SK-N-SH (cell line): Measurements from ENCODE around the gene OBSL1. TPM values are rescaled to one million over a fixed set of nuclear protein-coding genes. Genes with fewer than 3 reads are reported as not detected.
A peak's percentile ranks its signal among the peaks of the same experiment; 100 is the strongest.

Source experiments
- CTCF ChIA-PET: fragments of 300-600, 350-600 bp; formaldehyde crosslinking; extraction: SDS; loops from one replicate; lab custom pipeline; 2021; lab: Yijun Ruan, JAX
- POLR2A ChIA-PET: fragments of 350-600 bp; sonication (Branson Sonifier 250); formaldehyde crosslinking; extraction: SDS; loops from one replicate; lab custom pipeline; 2020; ENCODE audit warnings: antibody characterized with exemption, inconsistent platforms; lab: Yijun Ruan, JAX
- DNase-seq: peaks from one replicate; pipeline ENCODE4 v3.0.0; 2012
- H2AFZ ChIP-seq: fragments of 200-600 bp; sonication (generic); 2 replicates; pipeline ENCODE4 v1.8.1; 2016; ENCODE audit warnings: antibody characterized with exemption, mild to moderate bottlenecking, low read depth
- H3F3A ChIP-seq: fragments of 200-600 bp; sonication (generic); replicated peaks from 2 replicates; pipeline ENCODE3; 2016; ENCODE audit warnings: antibody characterized with exemption, mild to moderate bottlenecking; ENCODE audit not compliant: insufficient read depth
- H3K27ac ChIP-seq, 2 experiments: fragments of 200-500 bp in 1 of 2; fragments of 200-600 bp in 1 of 2; sonication (Bioruptor generic) in 1 of 2; sonication (generic), shearing (Covaris generic) in 1 of 2; 2 replicates each; pipeline versions ENCODE4 v1.5.1 to v1.6.1; 2014 to 2016; ENCODE audit warnings: low read depth in 2 of 2, inconsistent platforms in 1 of 2, low read length in 1 of 2, mild to moderate bottlenecking in 1 of 2, mixed read lengths in 1 of 2
- H3K27me3 ChIP-seq: fragments of 200-600 bp; sonication (generic), shearing (Covaris generic); 2 replicates; pipeline ENCODE4 v1.6.1; 2016; ENCODE audit warnings: mixed run types; ENCODE audit not compliant: insufficient read depth
- H3K36me3 ChIP-seq, 2 experiments: fragments of 200-500 bp in 1 of 2; fragments of 200-600 bp in 1 of 2; sonication (Bioruptor generic) in 1 of 2; sonication (generic) in 1 of 2; replicated peaks in 1 of 2; 2 replicates each; pipeline versions ENCODE3 to v1.5.1; 2014 to 2016; ENCODE audit warnings: low read length in 1 of 2, mild to moderate bottlenecking in 1 of 2; ENCODE audit not compliant: insufficient read depth in 2 of 2, control insufficient read depth in 1 of 2
- H3K4me1 ChIP-seq, 2 experiments: fragments of 200-500 bp in 1 of 2; fragments of 200-600 bp in 1 of 2; sonication (Bioruptor generic) in 1 of 2; sonication (generic), shearing (Covaris generic) in 1 of 2; 2 replicates each; pipeline versions ENCODE4 v1.5.1 to v1.6.1; 2014 to 2016; ENCODE audit warnings: low read depth in 1 of 2, low read length in 1 of 2, mixed run types in 1 of 2; ENCODE audit not compliant: insufficient read depth in 2 of 2, control insufficient read depth in 1 of 2
- H3K4me2 ChIP-seq: fragments of 200-600 bp; sonication (generic), shearing (Covaris generic); 2 replicates; pipeline ENCODE4 v1.6.1; 2017; ENCODE audit warnings: mixed run types
- H3K4me3 ChIP-seq, 2 experiments: fragments of 200-500 bp in 1 of 2; fragments of 200-600 bp in 1 of 2; sonication (Bioruptor generic) in 1 of 2; sonication (generic), shearing (Covaris generic) in 1 of 2; 2 replicates each; pipeline versions ENCODE4 v1.5.1 to v1.8.1; 2014 to 2016; ENCODE audit warnings: low read depth in 2 of 2, inconsistent platforms in 1 of 2, low read length in 1 of 2, mild to moderate bottlenecking in 1 of 2, mixed read lengths in 1 of 2, moderate library complexity in 1 of 2
- H3K79me2 ChIP-seq: fragments of 200-600 bp; sonication (generic); 2 replicates; pipeline ENCODE4 v1.8.1; 2017; ENCODE audit warnings: mild to moderate bottlenecking; ENCODE audit not compliant: insufficient read depth
- H3K9ac ChIP-seq: fragments of 200-600 bp; sonication (generic); 2 replicates; pipeline ENCODE4 v1.6.1; 2017; ENCODE audit warnings: mixed run types
- H3K9me2 ChIP-seq: fragments of 200-600 bp; sonication (generic); 2 replicates; pipeline ENCODE4 v1.6.1; 2017; ENCODE audit warnings: mixed run types
- H3K9me3 ChIP-seq: fragments of 200-600 bp; sonication (generic); 2 replicates; pipeline ENCODE4 v1.6.1; 2017; ENCODE audit warnings: mixed run types, mild to moderate bottlenecking, moderate library complexity
- H4K20me1 ChIP-seq: fragments of 200-600 bp; sonication (generic); 2 replicates; pipeline ENCODE4 v1.6.1; 2017; ENCODE audit warnings: mild to moderate bottlenecking, mixed run types; ENCODE audit not compliant: insufficient read depth
- CHD2 ChIP-seq: fragments of 150-350 bp; IDR thresholded peaks from 2 replicates; pipeline ENCODE4 v1.6.1; 2018; ENCODE audit warnings: low read length; ENCODE audit not compliant: partially characterized antibody
- CTCF ChIP-seq: fragments of 200-600 bp; sonication (generic); IDR thresholded peaks from 2 replicates; pipeline ENCODE4 v1.6.1; 2017; ENCODE audit warnings: antibody characterized with exemption, mild to moderate bottlenecking, moderate library complexity
- EP300 ChIP-seq, 2 experiments: IDR thresholded peaks; 2 replicates each; pipeline versions ENCODE4 v1.4.0 to v1.6.1; 2012; ENCODE audit warnings: borderline replicate concordance in 1 of 2, low read depth in 1 of 2, low read length in 1 of 2
- EZH2phosphoT487 ChIP-seq: fragments of 200-600 bp; sonication (generic); IDR thresholded peaks from 2 replicates; pipeline ENCODE4 v1.6.1; 2017; ENCODE audit warnings: low read depth, mixed run types, mild to moderate bottlenecking, antibody characterized with exemption, moderate library complexity, borderline replicate concordance
- GATA2 ChIP-seq: sonication (generic); formaldehyde crosslinking; IDR thresholded peaks from 2 replicates; pipeline ENCODE4 v1.5.0; 2020; ENCODE audit warnings: mild to moderate bottlenecking, missing genetic modification reagents
- MEF2A ChIP-seq: IDR thresholded peaks from 2 replicates; pipeline ENCODE4 v1.4.0; 2012; ENCODE audit warnings: low read depth, borderline replicate concordance
- MXI1 ChIP-seq: IDR thresholded peaks from 2 replicates; pipeline ENCODE4 v1.6.1; 2012; ENCODE audit warnings: mild to moderate bottlenecking, low read depth, low read length, improper control_type of control experiment
- POLR2AphosphoS5 ChIP-seq: IDR thresholded peaks from 2 replicates; pipeline ENCODE4 v1.6.1; 2012; ENCODE audit warnings: low read depth, low read length
- RAD21 ChIP-seq: IDR thresholded peaks from 2 replicates; pipeline ENCODE4 v1.6.1; 2012; ENCODE audit warnings: mild to moderate bottlenecking, low read length
- RFX5 ChIP-seq: IDR thresholded peaks from 2 replicates; pipeline ENCODE4 v1.6.1; 2012; ENCODE audit warnings: mild to moderate bottlenecking, improper control_type of control experiment, low read length
- RXRA ChIP-seq: IDR thresholded peaks from 2 replicates; pipeline ENCODE4 v1.4.0; 2012; ENCODE audit warnings: low read depth, mild to moderate bottlenecking, borderline replicate concordance
- TAF1 ChIP-seq: IDR thresholded peaks from 2 replicates; pipeline ENCODE4 v1.6.1; 2012; ENCODE audit warnings: low read depth, mild to moderate bottlenecking, low read length, moderate library complexity, borderline replicate concordance
- TEAD4 ChIP-seq: IDR thresholded peaks from 2 replicates; pipeline ENCODE4 v1.4.0; 2012; ENCODE audit warnings: mild to moderate bottlenecking, borderline replicate concordance; ENCODE audit not compliant: insufficient read depth
- USF1 ChIP-seq: IDR thresholded peaks from 2 replicates; pipeline ENCODE4 v1.4.0; 2012; ENCODE audit warnings: low read depth, borderline replicate concordance
- YY1 ChIP-seq: IDR thresholded peaks from 2 replicates; pipeline ENCODE4 v1.4.0; 2012; ENCODE audit warnings: low read depth, mild to moderate bottlenecking
- WGBS: methylation state at CpG from one replicate; pipeline ENCODE4 v1.1.6; 2017; ENCODE audit warnings: low lambda C conversion rate; 5-methylcytosine and 5-hydroxymethylcytosine counted together
- polyA plus RNA-seq, 3 experiments: library from polyadenylated mRNA; depleted of rRNA; stranded (reverse); fragments of >200 nt; gene quantifications; 2 replicates each; pipeline ENCODE4 v1.2.3, GENCODE V29; 2012

Gene OBSL1
- polyA plus RNA-seq, 1 of the 3 experiments (the other 2 are of a cell fraction) = 93.0 TPM

- Histone ChIP-seq H3K4me3 (peak overlapping the region in 1 of 2 experiments; percentile 46; a peak in 2 of 4 replicates), H3F3A (no peaks in the 10 kb centered on the region), H3K27me3 (peaks cover 13% of the 10 kb centered on the region)
- 10% methylated on average over 5 of the region's 14 CpGs for WGBS
- CTCF ChIA-PET = interaction anchor here (0.9 to 62.1 kb wide), 13 partner anchors 6 to 507 kb away, joined by 3 to 2824 read pairs (median 5); partner anchors contain the start of genes ASIC4, CHPF, GMPPA and TMEM198
- POLR2A ChIA-PET = interaction anchor here (1.0 to 13.5 kb wide), 12 partner anchors 9 to 105 kb away, joined by 3 to 210 read pairs (median 4); partner anchors contain the start of genes GMPPA and OBSL1
- TF ChIP-seq YY1 (no peak), EP300 (IDR thresholded peaks at IDR 0.05; ENCODE audit: borderline replicate concordance in 1 of 2, low read depth in 1 of 2, low read length in 1 of 2) (peak in 1 of 2 experiments; percentile 49; a peak in 2 of 4 replicates), GATA2 (CRISPR knock-in tag) (peak; percentile 24; the same call in 1 of the 2 replicates), CHD2 (peak; percentile 77)
- TF ChIP-seq, all 33 proteins: peak for 3
- H3K4me1 ChIP-seq = peaks cover 3 to 99% of the 10 kb centered on the region in 2 experiments; a peak in 2 of 4 replicates
- H3K36me3 ChIP-seq = peaks cover 0 to 16% of the 10 kb centered on the region in 2 experiments
- no peaks in the 10 kb centered on the region for H3K79me2 ChIP-seq
- H2AFZ ChIP-seq = no peak overlapping the region
- H4K20me1 ChIP-seq = no peaks in the 10 kb centered on the region
- no peaks in the 10 kb centered on the region for H3K9me2 ChIP-seq
- peak overlapping the region; percentile 70; the same call in 1 of the 2 replicates for H3K4me2 ChIP-seq
- no peak overlapping the region for H3K9ac ChIP-seq
- peak overlapping the region in 1 of 2 experiments; percentile 96; a peak in 2 of 4 replicates for H3K27ac ChIP-seq
- H3K9me3 ChIP-seq = no peaks in the 10 kb centered on the region
- peak; percentile 60 for DNase-seq
Observed at GRCh38 chr2:219508971-219509779, 62.2 kb downstream of the OBSL1 start.

- 41% methylated on average over 4 of the region's 4 CpGs for WGBS
- Histone ChIP-seq H3K4me1 (peaks cover 3 to 99% of the 10 kb centered on the region in 2 experiments; a peak in 2 of 4 replicates), H3K9ac (no peak overlapping the region), H4K20me1 (no peaks in the 10 kb centered on the region), H2AFZ (no peak overlapping the region), H3K36me3 (peaks cover under 1 to 20% of the 10 kb centered on the region in 2 experiments), H3K27ac (peak overlapping the region in 1 of 2 experiments; percentile 96; a peak in 2 of 4 replicates), H3K4me3 (no peak overlapping the region), H3K9me2 (no peaks in the 10 kb centered on the region), H3K27me3 (peaks cover 5% of the 10 kb centered on the region; the same call in 1 of the 2 replicates), H3K79me2 (no peaks in the 10 kb centered on the region), H3F3A (no peaks in the 10 kb centered on the region), H3K9me3 (no peaks in the 10 kb centered on the region), H3K4me2 (no peak overlapping the region)
- POLR2A ChIA-PET = interaction anchor here (0.6 to 13.5 kb wide), 10 partner anchors 10 to 1108 kb away, joined by 3 to 210 read pairs (median 16); partner anchors contain the start of genes GMPPA and OBSL1
- DNase-seq = peak; percentile 27
- CTCF ChIA-PET = interaction anchor here (1.3 to 62.1 kb wide), 9 partner anchors 7 to 506 kb away, joined by 4 to 2824 read pairs (median 6); partner anchors contain the start of genes ASIC4, CHPF, GMPPA and TMEM198
- no peak for TF ChIP-seq CHD2
- TF ChIP-seq EZH2phosphoT487 = no peak
- no peak for TF ChIP-seq TEAD4
- TF ChIP-seq EP300 (IDR thresholded peaks at IDR 0.05; ENCODE audit: borderline replicate concordance in 1 of 2, low read depth in 1 of 2, low read length in 1 of 2) = no peak
- no peak for TF ChIP-seq RAD21
- no peak for TF ChIP-seq POLR2AphosphoS5
- no peak for TF ChIP-seq USF1
- TF ChIP-seq TAF1 = no peak
- TF ChIP-seq RXRA = no peak
- no peak for TF ChIP-seq RFX5
- TF ChIP-seq YY1 = no peak
- no peak for TF ChIP-seq MEF2A
- no peak for TF ChIP-seq CTCF
- TF ChIP-seq MXI1 = no peak
Observed at GRCh38 chr2:219508444-219508734, 63.0 kb downstream of the OBSL1 start.
